GM21723 (cell line): Measurements from ENCODE around the gene TPSAB1.
"Not testable (repeated sequence)": the region's sequence is repeated elsewhere in the genome, so short reads cannot be mapped to it uniquely, and the experiment has no call there.

Source experiments
- ATAC-seq: cut with Tn5 transposase; IDR thresholded peaks from one replicate; pipeline ENCODE4 v1.9.1; 2021; ENCODE audit warnings: mild to moderate bottlenecking, moderate library complexity; ENCODE audit not compliant: unreplicated experiment

Gene TPSAB1

DNA sequence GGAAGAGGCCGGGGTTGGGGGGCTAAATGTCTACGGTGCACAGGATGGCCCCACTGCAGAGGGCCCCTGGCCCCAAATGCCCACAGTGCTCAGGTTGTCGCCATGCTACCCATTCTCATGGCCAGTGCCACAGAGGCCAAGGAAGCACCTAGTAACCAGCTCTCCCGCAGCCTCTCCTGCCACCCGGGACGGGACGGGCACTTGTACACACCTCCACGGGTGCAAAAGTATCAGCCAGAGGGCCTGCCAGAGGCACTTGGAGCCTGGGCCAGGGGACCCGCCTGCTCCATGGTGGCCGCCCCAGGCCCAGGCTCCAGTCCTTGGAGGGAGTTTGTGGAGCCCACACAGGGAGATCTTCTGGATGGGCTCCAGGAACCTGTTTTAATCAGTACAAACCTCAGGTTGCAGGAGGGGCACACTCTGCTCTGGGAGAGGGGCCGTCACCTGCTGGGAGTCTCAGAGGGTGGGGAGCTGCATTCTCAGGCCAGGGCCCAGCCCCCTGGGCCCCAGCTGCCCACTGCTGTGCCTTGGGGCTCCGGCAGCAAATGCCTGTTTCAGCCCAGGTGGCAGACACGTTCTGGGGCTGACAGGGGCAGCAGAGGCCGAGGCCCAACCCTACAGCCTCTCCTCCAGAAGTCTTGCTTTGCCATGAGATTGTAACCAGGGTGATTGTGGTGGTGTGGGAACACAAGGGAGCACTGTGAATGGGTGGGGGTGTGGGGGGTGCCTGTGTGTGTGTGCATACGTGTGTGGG is 23.3 kb downstream of the TPSAB1 start:
- no peak for ATAC-seq

DNA sequence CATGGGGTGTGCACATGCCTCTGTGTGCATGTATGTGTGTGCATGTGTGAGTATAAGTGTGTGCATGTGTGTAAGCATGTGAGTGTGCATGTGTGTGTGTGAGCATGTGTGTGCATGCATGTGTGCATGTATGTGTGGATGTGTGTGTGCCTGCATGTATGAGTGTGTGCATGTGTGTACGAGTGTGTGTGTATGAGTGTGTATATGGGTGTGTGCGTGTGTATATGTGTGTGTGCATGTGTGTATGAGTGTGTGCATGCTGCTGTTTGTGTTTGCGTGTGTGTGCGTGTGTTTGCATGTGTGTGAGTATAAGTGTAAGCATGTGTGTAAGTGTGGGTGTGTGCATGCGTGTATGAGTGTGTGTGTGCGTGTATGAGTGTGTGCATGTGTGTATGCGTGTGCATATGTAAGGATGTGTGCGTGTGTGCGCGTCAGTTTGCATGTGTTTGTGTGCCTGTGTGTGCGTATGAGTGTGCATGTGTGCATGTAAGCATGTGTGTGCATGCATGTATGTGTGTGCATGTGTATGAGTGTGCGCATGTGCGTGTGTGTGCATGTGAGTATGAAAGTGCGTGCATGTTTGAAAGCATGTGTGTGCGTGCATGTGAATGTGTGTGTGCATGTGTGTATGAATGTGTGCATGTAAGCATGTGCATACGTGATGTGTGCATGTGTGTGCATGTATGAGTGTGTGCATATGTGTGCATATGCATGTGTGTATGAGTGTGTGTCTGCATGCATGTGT is 24.0 kb downstream of the TPSAB1 start:
- ATAC-seq: no peak

DNA sequence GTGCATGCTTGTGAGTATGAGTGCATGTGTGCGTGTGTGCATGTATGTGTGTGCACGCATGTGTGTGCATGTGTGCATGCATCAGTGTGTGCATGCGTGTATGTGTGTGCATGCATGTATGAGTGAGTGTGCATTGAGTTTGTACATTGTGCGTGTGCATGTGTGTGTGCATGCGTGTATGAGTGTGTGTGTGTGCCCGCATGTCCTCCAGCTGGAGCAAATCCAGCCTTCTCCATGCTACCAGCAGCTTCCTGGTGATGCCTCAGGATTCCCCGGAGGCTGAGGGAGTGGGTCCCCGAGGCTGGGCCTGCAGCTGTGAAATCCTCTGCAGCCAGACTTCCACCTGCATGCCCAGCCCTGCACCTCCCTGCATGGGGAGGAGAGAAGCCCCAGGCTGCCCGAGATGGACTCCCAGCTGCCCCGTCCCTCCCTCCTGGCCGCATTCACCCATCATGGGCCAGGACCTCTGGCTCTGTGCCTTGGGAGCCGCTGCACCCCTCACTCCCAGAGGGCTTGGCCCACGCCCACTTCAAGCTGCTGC is 24.7 kb downstream of the TPSAB1 start:
- ATAC-seq: no peak

DNA sequence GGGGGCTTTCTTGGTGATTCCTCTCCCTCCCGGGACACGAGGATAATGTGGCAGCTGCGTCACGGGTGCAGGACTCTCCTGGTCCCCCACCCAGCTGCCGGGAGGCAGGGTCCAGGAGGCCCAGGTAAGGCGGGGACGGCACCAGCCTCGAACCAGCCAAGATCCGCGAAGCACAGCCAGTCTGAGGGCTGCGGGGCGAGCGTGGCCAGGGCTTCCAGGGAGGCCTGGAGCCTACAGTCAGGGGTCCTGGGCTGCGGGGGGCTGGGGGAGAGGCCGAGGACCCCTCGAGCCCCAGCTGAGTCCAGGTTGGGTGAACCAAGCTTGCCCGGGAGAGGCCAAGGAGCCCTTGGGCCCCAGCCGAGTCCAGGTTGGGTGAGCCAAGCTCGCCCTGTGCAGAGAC is 25.3 kb downstream of the TPSAB1 start:
- no peak for ATAC-seq

DNA sequence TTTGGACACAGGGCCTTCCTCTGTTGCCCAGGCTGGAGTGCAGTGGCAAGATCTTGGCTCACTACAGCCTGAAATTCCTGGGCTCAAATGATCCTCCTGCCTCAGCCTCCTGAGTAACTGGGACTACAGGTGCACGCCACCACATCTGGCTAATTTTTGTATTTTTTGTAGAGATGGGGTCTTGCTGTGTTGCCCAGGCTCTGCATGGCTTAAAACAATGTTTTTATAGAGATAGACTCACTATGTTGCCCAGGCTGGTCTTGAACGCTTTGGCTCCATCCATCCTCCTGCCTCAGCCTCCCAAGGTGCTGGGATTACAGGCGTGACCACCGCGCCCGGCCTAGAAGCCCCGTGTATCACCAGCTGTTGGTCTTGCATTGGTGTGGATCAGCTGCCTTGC is 28.9 kb downstream of the TPSAB1 start:
- ATAC-seq: not testable (repeated sequence)

DNA sequence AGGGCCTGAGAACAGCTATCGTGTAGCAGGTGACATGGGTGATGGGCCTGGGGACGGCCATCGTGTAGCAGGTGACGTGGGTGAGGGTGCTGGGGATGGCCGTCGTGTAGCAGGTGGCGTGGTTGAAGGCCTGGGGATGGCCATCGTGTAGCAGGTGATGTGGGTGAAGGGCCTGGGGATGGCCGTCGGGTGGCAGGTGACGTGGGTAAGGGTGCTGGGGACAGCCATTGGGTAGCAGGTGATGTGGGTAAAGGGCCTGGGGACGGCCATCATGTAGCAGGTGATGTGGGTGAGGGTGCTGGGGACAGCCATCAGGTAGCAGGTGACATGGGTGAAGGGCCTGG is 30.8 kb downstream of the TPSAB1 start:
- no peak for ATAC-seq

DNA sequence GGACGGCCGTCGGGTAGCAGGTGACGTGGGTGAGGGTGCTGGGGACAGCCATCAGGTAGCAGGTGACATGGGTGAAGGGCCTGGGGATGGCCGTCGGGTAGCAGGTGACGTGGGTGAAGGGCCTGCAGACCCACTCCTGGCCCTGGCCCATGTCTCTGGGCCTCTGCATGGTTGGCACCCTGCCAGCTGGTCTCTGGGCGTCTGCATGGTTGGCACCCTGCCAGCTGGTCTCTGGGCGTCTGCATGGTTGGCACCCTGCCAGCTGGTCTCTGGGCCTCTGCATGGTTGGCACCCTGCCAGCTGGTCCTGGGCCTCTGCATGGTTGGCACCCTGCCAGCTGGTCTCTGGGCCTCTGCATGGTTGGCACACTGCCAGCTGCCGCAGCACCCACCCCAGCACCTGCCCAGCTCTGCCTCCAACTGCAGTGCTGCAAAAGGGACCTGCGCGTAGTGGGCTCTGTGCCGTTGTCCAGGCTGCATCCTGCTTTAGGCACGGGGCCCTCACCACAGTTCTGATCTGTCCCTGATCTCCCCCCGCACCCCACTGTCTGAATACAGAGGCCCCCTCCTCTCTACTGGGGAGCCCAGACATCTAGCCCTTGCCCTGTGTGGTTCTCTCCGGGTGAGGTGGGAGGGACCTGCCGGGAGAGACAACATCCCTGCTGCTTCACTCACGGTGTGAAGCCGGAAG is 31.4 kb downstream of the TPSAB1 start:
- not testable (repeated sequence) for ATAC-seq

DNA sequence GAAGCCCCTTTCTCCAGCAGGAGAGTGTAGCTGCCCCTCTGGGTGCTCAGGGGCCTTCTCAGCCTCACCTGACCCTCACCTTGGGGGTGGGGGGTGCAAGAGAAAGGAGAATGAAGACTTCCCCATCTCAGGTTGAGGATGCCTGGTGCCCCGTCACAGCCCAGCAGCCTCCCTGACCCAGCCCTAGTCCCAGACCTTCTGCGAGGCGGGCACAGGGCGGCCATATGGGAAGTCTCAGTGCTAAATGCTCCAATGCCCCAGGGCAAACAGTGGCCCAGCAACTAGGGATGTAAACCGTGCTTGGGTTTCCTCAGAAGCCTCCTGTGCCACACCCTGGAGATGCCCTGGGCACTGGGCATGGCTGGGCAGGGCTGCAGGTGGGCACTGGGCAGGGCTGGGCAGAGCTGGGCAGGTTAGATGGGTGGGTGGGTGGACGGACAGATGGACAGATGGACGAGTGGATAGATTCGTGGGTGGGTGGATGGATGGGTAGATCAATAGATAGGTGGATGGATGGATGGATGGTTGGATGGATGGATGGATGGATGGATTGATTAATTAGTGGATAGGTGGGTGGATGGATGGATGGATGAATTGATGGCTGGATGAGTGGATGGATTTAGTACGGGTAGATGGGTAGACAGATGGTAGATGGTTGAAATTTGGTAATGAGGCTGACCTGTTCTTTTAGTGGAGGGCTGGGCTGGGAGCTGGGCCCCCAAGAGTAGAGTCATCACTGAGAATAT is 32.1 kb downstream of the TPSAB1 start:
- no peak for ATAC-seq

DNA sequence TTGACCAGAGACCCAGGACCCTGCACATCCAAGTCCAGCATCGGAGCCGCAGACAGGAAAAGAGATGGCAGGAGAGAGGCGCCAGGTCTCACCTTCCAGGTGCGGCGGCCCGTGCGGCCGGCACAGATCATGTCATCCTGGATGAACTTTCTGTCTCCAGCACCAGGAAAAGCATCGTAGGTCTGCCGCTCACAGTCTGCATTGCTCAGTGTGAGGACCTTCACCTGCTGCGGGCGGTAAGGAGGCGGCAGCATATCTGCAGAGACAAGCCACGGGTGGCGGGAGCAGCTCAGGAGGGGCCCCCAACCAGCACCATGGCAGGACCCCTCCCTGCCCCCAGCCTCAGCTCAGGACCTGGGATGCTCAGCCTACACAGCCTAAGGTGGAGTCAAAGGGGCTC is 33.3 kb downstream of the TPSAB1 start:
- no peak for ATAC-seq

DNA sequence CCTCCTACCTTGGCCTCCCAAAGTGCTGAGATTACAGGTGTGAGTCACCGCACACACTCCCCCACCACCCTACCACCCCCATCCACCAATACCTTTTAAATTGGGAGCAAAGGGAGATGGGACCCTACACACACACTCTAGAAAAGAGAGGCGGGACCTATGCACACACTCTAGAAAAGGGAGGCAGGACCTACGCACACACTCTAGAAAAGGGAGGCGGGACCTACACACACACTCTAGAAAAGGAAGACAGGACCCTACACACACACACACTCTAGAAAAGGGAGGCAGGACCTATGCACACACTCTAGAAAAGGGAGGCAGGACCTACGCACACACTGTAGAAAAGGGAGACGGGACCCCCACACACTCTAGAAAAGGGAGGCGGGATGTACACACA is 34.3 kb downstream of the TPSAB1 start:
- no peak for ATAC-seq

DNA sequence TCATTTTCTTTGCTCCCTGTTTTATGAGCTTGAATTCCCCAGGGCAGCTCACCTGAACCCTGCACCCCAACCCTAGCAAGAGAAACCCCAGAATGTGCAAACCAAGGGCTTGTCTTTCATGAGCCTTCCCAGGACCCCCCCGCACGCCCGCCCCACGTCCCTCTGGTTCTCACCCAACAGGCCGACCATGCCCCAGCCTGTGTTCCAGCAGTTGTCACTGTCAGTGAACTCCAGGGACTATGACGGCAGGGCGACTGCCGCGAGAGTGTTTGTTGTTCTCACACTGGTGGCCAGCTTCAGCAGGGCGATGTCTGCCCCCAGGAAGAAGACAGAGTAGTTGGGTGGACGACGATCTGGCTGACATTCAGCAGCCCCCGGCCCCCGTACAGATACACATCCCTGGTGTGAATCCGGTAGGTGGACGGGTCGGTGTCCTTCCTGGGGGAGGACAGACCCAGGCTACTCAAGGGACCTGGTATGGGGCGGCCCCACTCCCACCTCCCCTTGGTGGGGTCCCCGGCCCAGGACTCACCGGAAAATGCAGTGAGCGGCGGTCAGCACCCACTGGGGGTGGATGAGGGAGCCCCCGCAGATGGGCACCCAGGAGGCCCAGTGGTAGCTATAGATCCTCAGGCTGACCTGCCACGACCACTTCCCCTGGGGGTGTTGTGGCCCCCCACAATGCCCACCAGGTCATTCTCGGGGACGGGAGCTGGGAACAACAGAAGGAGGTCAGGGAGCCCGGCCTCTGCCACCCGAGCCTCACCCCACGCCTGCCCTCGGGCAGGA is 35.5 kb downstream of the TPSAB1 start:
- ATAC-seq: no peak

DNA sequence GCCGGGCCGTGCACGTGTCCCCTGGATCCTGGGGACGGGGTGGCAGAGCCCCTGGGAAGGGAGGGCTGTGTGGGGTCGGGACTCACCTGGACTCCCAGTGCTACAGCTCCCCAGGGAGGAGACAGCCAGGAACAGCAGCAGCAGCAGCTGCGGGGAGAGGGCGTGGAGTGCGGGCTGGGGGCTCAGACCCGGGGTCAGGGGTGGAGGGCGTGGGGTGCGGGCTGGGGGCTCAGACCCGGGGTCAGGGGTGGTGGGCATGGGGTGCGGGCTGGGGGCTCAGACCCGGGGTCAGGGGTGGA is 36.0 kb downstream of the TPSAB1 start:
- ATAC-seq: no peak

DNA sequence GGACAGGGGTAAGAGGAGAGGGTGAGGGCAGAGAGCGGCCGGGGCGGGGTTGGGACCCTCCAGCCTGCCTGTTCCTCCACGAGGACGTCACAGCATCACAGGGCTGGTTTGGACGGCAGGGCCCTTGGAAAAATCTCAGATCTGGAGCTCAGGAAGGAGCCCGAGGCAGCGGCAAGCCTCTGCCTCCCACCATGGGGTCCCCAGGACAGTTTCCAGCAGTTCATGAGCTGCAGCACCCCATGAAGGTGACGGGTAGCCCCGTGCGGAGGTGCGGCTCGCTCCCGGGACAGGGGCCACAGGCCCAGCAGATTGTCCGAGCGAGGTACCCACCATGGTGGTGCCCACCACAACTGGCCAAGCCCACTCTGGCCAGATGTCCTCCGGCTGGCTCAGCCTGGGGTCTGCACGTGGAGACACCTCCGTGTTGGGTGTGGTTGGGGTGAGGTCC is 36.7 kb downstream of the TPSAB1 start:
- ATAC-seq: no peak

DNA sequence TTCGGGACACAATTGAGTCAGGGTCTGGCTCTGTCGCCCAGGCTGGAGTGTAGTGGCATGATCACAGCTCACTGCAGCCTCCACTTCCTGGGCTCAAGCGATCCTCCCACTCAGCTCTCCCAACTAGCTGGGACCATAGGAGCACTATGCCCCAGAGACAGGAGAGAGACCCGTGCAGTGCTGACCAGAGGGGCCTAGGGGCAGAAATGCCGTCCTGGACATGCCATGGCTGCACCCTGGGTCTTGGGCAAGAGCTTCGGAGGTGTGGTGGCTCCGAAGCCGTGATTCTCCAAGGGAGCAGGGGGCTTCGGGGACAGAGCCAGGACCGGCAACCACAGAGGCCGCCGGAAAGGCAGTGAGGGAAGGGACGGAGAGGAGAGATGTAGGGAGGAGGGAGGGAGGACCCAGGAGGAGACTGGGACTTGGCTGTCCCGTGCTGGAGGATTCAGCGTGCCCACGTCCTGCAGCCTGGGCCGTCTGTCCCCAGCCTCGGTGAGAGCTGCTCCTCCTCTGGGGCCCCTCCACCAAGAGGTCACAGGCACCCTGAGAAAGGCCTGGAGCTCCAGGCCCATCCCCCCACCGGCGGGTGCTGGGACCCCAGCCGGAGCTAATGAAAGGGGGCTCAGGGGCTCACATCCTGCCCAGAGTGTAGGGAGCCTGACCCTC is 37.2 kb downstream of the TPSAB1 start:
- no peak for ATAC-seq

DNA sequence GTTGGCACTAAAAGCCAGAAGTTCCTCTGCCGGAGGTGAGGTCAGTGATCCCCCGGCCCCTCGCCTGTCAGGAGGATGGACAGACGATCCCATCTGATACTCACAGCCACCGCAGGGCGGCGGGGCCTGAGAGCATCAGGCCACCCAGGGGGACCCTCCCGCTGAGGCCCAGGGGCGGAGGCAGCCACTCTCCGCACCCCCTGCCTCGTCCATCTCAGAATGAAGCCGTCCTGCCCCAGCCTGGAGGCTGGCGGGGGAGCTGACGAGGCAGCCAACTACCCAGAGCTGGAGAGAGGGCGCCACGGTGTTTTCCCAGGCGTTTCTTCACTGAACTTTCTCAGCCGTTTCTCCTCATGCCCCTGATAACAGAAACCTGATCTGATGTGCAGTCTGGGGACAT is 38.0 kb downstream of the TPSAB1 start:
- ATAC-seq: no peak

DNA sequence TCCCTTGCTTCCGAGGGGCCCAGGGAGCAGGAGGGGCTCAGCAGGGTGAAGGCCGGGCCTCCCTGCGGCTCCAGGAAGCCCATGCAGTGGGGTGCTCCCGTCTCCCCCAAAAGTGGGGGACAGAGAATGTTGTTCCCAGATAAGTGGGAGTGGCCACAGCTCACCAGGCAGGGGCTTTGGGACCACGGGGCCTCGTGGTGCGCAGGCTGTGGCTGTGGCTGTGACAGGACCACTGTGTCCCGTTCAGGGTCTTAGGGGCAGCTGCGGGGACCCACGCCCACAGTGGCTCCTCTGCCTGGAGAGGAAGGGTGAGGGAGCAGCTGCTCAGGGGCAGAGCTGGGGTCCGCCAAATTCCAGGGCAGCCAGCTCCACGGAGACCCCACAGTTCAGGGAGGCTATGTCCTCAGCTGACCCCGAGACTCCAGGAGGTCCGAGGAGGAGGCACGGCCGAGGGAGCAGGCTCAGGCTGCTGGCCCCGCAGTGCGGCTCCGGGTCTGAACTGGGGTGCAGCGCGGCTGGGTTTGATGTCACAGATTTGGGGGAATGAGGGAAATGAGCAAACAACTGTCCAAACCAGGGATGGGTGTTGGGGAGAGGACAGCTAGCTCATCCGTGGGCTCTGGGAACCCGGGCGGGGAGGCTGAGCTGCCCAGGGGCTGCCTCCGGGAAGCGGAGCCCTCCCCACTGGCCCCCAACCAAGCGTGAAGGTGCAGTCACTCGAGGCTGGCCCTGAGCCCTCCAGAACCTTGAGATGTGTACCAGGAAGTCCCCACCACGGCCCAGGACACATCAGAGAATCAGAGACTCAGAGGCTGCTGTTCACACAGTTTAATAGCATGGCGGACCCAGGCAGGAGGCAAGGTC is 38.8 kb downstream of the TPSAB1 start:
- ATAC-seq: no peak

DNA sequence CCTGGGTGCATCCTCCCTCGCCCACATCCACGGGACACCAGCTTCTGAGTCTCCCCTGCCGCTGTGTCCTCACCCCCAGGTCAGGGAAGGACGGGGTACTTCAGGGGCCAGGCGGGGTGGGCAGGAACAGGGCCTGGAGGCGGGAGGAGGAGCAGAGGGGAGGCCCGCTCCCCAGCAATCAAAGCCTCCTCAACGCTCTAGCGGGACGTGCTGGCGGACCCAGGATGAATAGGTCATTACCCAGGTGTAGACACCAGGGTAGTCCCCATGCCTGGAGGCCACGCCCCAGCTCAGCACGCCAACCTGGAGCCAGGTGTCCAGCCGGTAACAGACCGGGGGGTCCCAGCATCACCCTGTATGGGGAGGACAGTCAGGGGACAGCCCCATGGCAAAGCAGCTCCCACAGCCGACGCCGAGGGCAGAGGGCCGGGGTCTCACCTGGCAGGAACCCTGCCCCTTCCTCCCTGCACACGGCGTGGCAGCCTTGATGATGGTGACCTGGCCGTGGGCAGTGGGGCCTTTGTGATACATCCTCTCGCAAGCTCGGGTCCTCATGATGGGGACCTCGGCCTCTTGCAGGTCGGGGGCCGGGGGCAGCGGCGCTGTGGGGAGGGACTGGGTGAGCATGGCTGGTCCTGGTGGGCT is 39.6 kb downstream of the TPSAB1 start:
- no peak for ATAC-seq

DNA sequence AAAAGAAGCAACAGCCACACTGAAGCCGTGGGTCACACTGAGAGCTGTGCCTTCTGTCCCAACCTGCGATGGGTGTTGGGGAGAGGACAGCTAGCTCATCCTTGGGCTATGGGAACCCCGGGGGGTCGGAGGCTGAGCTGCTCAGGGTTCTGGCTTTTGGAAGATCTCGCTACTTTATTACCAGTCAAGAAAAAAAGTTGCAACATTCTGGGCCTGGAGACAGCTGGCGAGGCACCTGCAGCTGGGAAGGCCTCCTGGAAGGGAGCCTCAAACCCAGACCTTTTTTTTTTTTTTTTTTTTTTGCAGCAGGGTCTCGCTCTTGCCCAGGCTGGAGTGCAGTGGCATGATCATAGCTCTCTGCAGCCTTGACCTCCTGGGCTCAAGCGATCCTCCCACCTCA is 40.3 kb downstream of the TPSAB1 start:
- no peak for ATAC-seq
